Measurements from ENCODE around the gene PYURF. TPM values are rescaled to one million over a fixed set of nuclear protein-coding genes. Genes with fewer than 3 reads are reported as not detected.

The PYURF gene
- polyA plus RNA-seq, 4 donors = 110 to 130 (median 117) TPM

DNA sequence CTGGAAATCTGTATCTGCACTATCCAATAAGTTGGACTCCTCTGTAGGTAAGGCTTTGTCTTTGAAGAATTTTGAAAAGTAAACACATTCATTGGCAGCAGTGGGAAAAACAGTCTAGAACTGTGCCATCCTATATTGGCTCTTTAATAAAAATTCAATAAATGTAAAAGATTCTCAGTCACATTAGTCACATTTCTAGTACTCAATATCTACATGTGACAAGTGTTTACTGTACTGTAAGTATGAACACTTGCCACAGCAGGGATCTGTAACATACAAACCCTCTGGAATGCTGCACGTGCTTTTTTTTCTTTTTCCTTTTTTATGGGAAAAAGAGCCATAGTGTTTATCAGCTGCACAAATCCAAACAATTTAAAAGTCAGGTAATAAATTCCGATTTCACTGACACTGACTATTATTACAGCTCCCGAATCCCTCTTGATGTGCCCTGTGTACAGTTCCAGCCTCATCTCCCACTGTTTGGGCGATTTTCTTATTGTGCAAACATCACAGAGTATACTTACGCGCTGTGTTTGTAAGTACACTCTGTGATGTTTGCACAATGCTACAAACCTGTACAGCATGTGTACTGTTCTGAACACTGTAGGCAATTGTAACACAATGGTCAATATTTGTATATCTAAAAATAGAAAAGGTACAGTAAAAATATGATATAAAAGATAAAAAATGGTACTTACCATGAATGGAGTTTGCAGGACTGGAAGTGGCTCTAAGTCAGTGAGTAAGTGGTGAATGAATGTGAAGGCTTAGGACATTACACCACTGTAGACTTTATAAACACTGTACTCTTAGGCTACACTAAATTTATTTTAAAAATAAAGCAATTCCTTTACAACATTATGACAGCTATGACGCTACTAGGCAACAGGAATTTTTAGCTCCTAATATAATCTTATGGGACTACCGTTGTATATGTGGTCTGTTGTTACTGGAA lies 8.7 kb downstream of the PYURF start:
- no peak for DNase-seq (ENCODE audit: low read depth in 4 of 4, low spot score in 3 of 4)

DNA sequence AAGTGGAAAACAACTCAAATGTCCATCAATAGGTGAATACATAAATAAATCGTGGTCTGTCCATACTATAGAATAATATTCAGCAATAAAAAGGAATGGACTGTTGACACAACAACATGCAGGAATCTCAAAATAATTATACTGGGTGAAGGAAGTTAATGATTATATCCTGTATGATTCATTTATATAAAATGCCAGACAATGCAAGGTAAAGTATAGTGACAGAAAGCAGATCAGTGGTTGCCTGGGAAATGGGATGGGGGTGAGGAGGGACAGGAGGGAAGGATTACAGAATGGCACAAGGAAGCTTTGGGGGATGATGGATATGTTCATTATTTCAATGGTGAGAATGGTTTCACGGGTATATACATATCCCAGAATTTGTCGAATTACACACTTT lies 12.3 kb downstream of the PYURF start:
- no peak for DNase-seq (ENCODE audit: low read depth in 4 of 4, low spot score in 3 of 4)

DNA sequence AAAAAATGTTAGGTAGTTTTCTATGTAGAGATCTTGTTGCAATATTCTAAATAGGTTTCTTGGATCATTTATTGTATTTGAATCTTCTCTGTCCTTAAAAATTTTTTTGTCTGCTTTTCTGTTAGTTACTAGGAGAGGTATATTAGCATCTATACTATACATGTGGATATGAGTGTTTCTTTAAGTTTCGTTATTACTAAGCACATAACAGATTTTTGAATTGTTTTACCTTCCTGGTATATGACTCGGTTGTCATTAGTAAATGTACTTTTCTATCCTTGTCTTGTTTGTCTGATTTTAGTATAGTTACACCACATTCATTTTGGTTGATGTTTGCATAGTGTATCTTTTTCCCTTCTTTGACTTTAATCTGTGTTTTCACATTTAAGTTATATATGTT lies 20.2 kb downstream of the PYURF start:
- DNase-seq (ENCODE audit: low read depth in 4 of 4, low spot score in 3 of 4) = no peak

DNA sequence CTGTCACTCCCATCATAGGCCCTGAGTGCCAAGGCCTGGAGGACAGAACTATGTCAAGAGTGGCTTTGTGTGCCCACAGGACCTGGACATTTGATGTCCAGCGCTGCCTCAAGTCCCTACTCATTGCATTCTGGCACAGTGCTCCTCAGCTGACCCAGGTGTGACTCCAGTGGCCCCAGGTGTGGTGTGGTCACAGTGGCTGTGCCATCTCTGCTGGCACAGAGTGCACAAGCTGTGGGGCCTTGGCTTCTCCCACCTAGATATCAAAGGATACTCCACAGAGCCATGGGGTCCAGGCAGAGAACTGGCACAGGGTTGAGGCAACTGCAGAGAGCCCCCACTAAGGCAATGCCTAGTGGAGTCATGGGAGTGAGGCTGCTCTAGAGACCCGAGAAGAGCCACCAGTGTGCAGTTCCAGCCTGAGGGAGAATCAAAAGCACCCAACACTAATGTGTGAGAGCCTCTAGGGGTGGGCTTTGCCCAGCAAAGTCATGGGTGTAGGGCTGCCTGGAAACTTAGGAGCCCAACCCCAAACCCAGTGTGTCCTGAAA lies 25.6 kb downstream of the PYURF start:
- DNase-seq (ENCODE audit: low read depth in 4 of 4, low spot score in 3 of 4) = no peak

DNA sequence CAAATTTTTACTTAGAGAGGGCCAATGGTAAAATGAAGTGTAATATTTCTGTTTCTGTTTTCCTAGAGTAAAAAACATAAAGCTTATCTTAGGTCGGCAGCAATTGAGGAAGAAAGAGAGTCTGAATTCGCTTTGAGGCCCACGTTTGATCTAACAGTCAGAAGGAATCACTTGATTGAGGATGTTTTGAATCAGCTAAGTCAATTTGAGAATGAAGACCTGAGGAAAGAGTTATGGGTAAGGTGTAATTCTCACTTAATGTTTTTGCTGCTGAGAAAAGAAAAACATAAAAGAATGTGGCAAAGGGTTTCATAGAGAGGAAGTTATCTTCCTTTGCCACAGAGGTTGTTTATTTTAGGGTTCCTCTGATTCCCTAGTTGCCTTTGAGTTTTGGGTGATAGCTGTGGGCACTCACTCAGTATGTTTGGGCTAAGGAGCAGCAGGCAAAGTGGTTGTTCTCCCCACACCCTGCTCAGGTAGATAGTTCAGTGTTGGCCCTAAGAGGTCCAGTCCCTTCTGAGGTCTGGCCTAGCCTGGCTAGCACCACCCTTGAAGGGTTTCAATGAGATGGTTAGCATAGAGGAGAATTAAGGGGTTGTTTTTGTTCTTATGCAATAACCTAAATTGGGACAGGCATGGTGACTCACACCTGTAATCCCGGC lies 34.3 kb downstream of the PYURF start:
- no peak for DNase-seq (ENCODE audit: low read depth in 4 of 4, low spot score in 3 of 4)

DNA sequence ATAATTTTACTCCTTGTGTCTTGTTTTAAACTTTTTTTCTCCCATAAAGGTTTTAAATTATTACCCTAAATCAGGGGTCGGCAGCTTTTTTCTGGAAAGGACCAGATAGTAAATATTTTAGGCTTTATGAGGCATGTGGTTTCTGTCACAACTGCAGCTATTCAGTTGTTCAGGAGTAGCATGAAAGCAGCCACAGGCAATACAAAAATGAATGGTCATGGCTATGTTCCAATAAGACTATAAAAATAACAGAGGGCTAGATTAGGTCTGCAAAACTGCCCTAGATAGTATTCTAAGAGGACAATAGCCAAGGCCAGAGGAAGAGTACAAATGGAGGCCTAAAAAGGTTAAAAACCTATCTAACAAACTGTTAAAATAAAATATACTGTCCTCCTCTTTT lies 42.0 kb downstream of the PYURF start:
- DNase-seq (ENCODE audit: low read depth in 4 of 4, low spot score in 3 of 4) = peak in 1 of 4 donors; percentile 8

DNA sequence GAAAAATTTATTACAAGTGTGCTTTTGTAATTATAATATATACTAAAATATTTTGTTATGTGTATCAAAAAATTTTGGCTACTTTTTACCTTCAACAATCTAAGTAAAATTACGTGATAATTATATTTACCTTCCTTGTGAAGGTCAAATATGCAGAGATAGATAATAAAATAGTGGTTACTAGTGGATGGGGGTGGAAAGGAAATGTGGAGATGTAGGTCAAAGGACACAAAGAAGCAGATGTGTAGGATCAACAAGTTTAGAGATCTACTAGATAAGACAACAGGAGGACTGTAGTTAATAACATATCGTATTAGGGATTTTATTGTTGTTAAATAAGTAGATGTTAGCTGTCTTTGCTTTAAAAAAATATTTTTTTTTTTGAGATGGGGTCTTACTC lies 45.3 kb downstream of the PYURF start:
- no peak for DNase-seq (ENCODE audit: low read depth in 4 of 4, low spot score in 3 of 4)

DNA sequence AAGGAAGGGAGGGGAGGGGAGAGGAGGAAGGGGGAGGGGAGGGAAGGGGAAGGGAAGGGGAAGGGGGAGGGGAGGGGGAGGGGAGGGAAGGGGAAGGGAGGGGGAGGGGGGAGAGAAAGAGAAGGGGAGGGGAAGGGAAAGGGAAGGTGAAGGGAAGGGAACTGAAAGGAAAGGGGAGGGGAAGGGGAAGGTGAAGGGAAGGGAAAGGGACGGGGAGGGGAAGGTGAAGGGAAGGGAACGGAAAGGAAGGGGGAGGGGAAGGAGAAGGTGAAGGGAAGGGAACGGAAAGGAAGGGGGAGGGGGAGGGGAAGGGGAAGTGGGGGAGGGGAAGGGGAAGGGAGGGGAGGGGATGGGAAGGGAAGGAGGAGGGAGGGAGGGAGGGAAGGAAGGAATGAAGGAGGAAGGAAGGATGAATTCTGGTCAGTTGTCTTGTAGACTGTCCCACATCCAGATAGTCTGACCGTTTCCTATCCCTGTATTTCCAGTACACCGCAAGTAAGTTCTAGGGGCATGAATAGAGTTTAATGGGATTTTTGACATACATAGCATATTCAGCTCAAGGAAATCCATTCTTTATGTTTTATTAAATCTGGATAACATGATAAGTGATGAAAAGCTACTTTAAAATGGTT lies 46.2 kb downstream of the PYURF start:
- DNase-seq (ENCODE audit: low read depth in 4 of 4, low spot score in 3 of 4) = no peak

Other genes with a start within 250 kb of the PYURF start
- 10 to 100 TPM; 14.6 to 20.5 (median 17.7) TPM for gene PPM1K, start 239.2 kb downstream of the PYURF start, polyA plus RNA-seq (ENCODE audit: insufficient read length in 4 of 4)
- 1 to 10 TPM; 4.4 to 9.1 (median 8.9) TPM for gene HERC6, start 144.9 kb downstream of the PYURF start, polyA plus RNA-seq (ENCODE audit: insufficient read length in 4 of 4)
- gene HERC5, start 66.7 kb downstream of the PYURF start, polyA plus RNA-seq (ENCODE audit: insufficient read length in 4 of 4) = 1 to 10 TPM; 4.8 to 6.6 (median 5.5) TPM
- gene HERC3, start 68.7 kb upstream of the PYURF start, polyA plus RNA-seq (ENCODE audit: insufficient read length in 4 of 4) = 10 to 100 TPM; 12.2 to 17.7 (median 16.6) TPM
- 10 to 100 TPM; 11.1 to 21.6 (median 17.5) TPM for gene NAP1L5, start 174.1 kb upstream of the PYURF start, polyA plus RNA-seq (ENCODE audit: insufficient read length in 4 of 4)

Data from left renal pelvis (tissue), 4 donors.